ENCODE data around the gene FAM43B.

- TF ChIP-seq CTCF (IDR thresholded peaks at IDR 0.05; ENCODE audit: low read depth, low read length), result no peak
- no peak for TF ChIP-seq EZH2phosphoT487 (IDR thresholded peaks at IDR 0.05; ENCODE audit: low read depth)
These were observed 17.5 kb upstream of the FAM43B start for GRCh38 chr1:20534659-20535417.
